IMR-90 (cell line): ENCODE measurements around the gene IL24. TPM values are rescaled to one million over a fixed set of nuclear protein-coding genes. Genes with fewer than 3 reads are reported as not detected.

Experiments
- ATAC-seq: fragments of 200-7000 bp; cut with Tn5 transposase; 2 replicates; pipeline ENCODE4 v1.9.1; 2020; ENCODE audit warnings: low read depth, mild to moderate bottlenecking, moderate library complexity
- BruUV-seq: library from RNA; stranded (reverse); fragments of 400-500 nt; replicated peaks from 2 replicates; lab custom pipeline; 2021; lab: Mats Ljungman, UMichigan
- CTCF ChIA-PET: fragments of 300-600 bp; formaldehyde crosslinking; extraction: SDS; loops from one replicate; lab custom pipeline; 2021; ENCODE audit warnings: antibody characterized with exemption; lab: Yijun Ruan, JAX
- POLR2A ChIA-PET: fragments of 300-600 bp; sonication (Branson Sonifier 250); formaldehyde crosslinking; loops from one replicate; lab custom pipeline; 2022; ENCODE audit warnings: antibody characterized with exemption; ENCODE audit not compliant: unreplicated experiment; lab: Charles Lee
- DNase-seq: peaks from one replicate; pipeline ENCODE4 v3.0.0; 2013
- H2AFZ ChIP-seq: replicated peaks from 2 replicates; pipeline ENCODE3; 2013; ENCODE audit warnings: low read length, mild to moderate bottlenecking; ENCODE audit not compliant: poor library complexity
- H2AK5ac ChIP-seq: 2 replicates; pipeline ENCODE4 v1.6.1; 2013; ENCODE audit warnings: low read depth, low read length, inconsistent platforms
- H2AK9ac ChIP-seq: replicated peaks from 2 replicates; pipeline ENCODE3; 2013; ENCODE audit warnings: mild to moderate bottlenecking, low read depth, low read length, moderate library complexity; ENCODE audit not compliant: poor library complexity
- H2BK120ac ChIP-seq: 2 replicates; pipeline ENCODE4 v1.6.1; 2013; ENCODE audit warnings: low read depth, low read length, inconsistent platforms
- H2BK15ac ChIP-seq: 3 replicates; pipeline ENCODE4 v1.6.1; 2013; ENCODE audit warnings: low read depth, low read length, inconsistent platforms
- H2BK20ac ChIP-seq: 2 replicates; pipeline ENCODE4 v1.6.1; 2013; ENCODE audit warnings: low read depth, mild to moderate bottlenecking, inconsistent platforms, low read length, moderate library complexity
- H2BK5ac ChIP-seq: 2 replicates; pipeline ENCODE4 v1.6.1; 2013; ENCODE audit warnings: mild to moderate bottlenecking, low read depth, low read length, inconsistent platforms; ENCODE audit not compliant: poor library complexity, severe bottlenecking
- H3K14ac ChIP-seq: replicated peaks from 2 replicates; pipeline ENCODE4 v1.6.1; 2013; ENCODE audit warnings: low read depth, low read length, inconsistent platforms
- H3K18ac ChIP-seq: 2 replicates; pipeline ENCODE4 v1.6.1; 2013; ENCODE audit warnings: low read depth, low read length, control low read depth
- H3K23ac ChIP-seq: 2 replicates; pipeline ENCODE4 v1.6.1; 2013; ENCODE audit warnings: low read depth, low read length, inconsistent platforms
- H3K27ac ChIP-seq: 2 replicates; pipeline ENCODE4 v1.5.1; 2013; ENCODE audit warnings: mild to moderate bottlenecking, control low read depth, low read length; ENCODE audit not compliant: insufficient read depth
- H3K27me3 ChIP-seq: 2 replicates; pipeline ENCODE4 v1.6.1; 2013; ENCODE audit warnings: low read length; ENCODE audit not compliant: control insufficient read depth, insufficient read depth
- H3K36me3 ChIP-seq: 2 replicates; pipeline ENCODE4 v1.6.1; 2013; ENCODE audit warnings: low read length, mixed read lengths; ENCODE audit not compliant: control insufficient read depth, insufficient read depth
- H3K4ac ChIP-seq: 2 replicates; pipeline ENCODE4 v1.6.1; 2013; ENCODE audit warnings: low read depth, low read length, inconsistent platforms
- H3K4me1 ChIP-seq: 2 replicates; pipeline ENCODE4 v1.6.1; 2013; ENCODE audit warnings: low read length, mixed read lengths; ENCODE audit not compliant: control insufficient read depth, insufficient read depth
- H3K4me2 ChIP-seq: 2 replicates; pipeline ENCODE4 v1.6.1; 2013; ENCODE audit warnings: low read depth, mild to moderate bottlenecking, control low read depth, low read length, moderate library complexity
- H3K4me3 ChIP-seq: 2 replicates; pipeline ENCODE4 v1.5.1; 2013; ENCODE audit warnings: low read depth, mild to moderate bottlenecking, control low read depth, low read length, moderate library complexity; ENCODE audit not compliant: insufficient read depth
- H3K56ac ChIP-seq: 2 replicates; pipeline ENCODE4 v1.6.1; 2013; ENCODE audit warnings: low read length, inconsistent platforms; ENCODE audit not compliant: insufficient read depth; ENCODE audit errors: extremely low read depth
- H3K79me1 ChIP-seq, 2 experiments: 2 replicates each; pipeline ENCODE4 v1.6.1; 2013; ENCODE audit warnings: low read length in 2 of 2, inconsistent platforms in 1 of 2, low read depth in 1 of 2
- H3K9ac ChIP-seq: 2 replicates; pipeline ENCODE4 v1.6.1; 2013; ENCODE audit warnings: low read depth, low read length, control low read depth
- H3K9me1 ChIP-seq: 2 replicates; pipeline ENCODE4 v1.6.1; 2013; ENCODE audit warnings: low read length, inconsistent platforms; ENCODE audit not compliant: insufficient read depth
- H3K9me3 ChIP-seq: 2 replicates; pipeline ENCODE4 v1.6.1; 2013; ENCODE audit warnings: low read length; ENCODE audit not compliant: control insufficient read depth, insufficient read depth
- H4K20me1 ChIP-seq: 2 replicates; pipeline ENCODE4 v1.6.1; 2013; ENCODE audit warnings: low read length, inconsistent platforms; ENCODE audit not compliant: insufficient read depth
- H4K5ac ChIP-seq: 2 replicates; pipeline ENCODE4 v1.6.1; 2013; ENCODE audit warnings: mild to moderate bottlenecking, low read depth, low read length, control low read depth
- H4K8ac ChIP-seq, 2 experiments: 2 replicates each; pipeline ENCODE4 v1.6.1; 2013; ENCODE audit warnings: low read depth in 2 of 2, low read length in 2 of 2, control low read depth in 1 of 2, inconsistent platforms in 1 of 2
- H4K91ac ChIP-seq: 2 replicates; pipeline ENCODE4 v1.6.1; 2013; ENCODE audit warnings: low read depth, low read length, inconsistent platforms; ENCODE audit not compliant: insufficient read depth
- BHLHE40 ChIP-seq: fragments of 150-350 bp; IDR thresholded peaks from 2 replicates; pipeline ENCODE4 v1.6.1; 2016; ENCODE audit warnings: mild to moderate bottlenecking, low read depth, low read length
- CEBPB ChIP-seq: IDR thresholded peaks from 2 replicates; pipeline ENCODE4 v1.6.1; 2012; ENCODE audit warnings: low read depth, low read length, improper control_type of control experiment
- CHD1 ChIP-seq: IDR thresholded peaks from 2 replicates; pipeline ENCODE4 v1.6.1; 2012; ENCODE audit warnings: low read depth, low read length, improper control_type of control experiment
- FOS ChIP-seq: fragments of 150-350 bp; IDR thresholded peaks from 2 replicates; pipeline ENCODE4 v1.6.1; 2016; ENCODE audit warnings: low read depth, low read length
- MAFK ChIP-seq: IDR thresholded peaks from 2 replicates; pipeline ENCODE4 v1.6.1; 2012; ENCODE audit warnings: low read depth, low read length, improper control_type of control experiment
- MAZ ChIP-seq: IDR thresholded peaks from 2 replicates; pipeline ENCODE4 v1.6.1; 2012; ENCODE audit warnings: low read depth, mild to moderate bottlenecking, low read length, improper control_type of control experiment, moderate library complexity, borderline replicate concordance
- MXI1 ChIP-seq: IDR thresholded peaks from 2 replicates; pipeline ENCODE4 v1.6.1; 2012; ENCODE audit warnings: low read depth, mild to moderate bottlenecking, low read length, moderate library complexity, borderline replicate concordance
- NFE2L2 ChIP-seq: fragments of 150-350 bp; IDR thresholded peaks from 2 replicates; pipeline ENCODE4 v1.6.1; 2016; ENCODE audit warnings: low read depth, mild to moderate bottlenecking, low read length
- POLR2A ChIP-seq: IDR thresholded peaks from 2 replicates; pipeline ENCODE4 v1.6.1; 2012; ENCODE audit warnings: mild to moderate bottlenecking, low read depth, low read length
- RAD21 ChIP-seq: IDR thresholded peaks from 2 replicates; pipeline ENCODE4 v1.6.1; 2012; ENCODE audit warnings: low read length, improper control_type of control experiment
- RCOR1 ChIP-seq: IDR thresholded peaks from 2 replicates; pipeline ENCODE4 v1.6.1; 2012; ENCODE audit warnings: mild to moderate bottlenecking, low read length, improper control_type of control experiment; ENCODE audit not compliant: insufficient replicate concordance
- SMC3 ChIP-seq: fragments of 150-350 bp; IDR thresholded peaks from 2 replicates; pipeline ENCODE4 v1.6.1; 2016; ENCODE audit warnings: low read depth, mild to moderate bottlenecking, antibody characterized with exemption, low read length, moderate library complexity
- WGBS, 2 experiments: methylation state at CpG; one replicate each; pipeline versions ENCODE4 v1.1.5 to v1.1.7; 2013; ENCODE audit warnings: missing lambda C conversion rate in 2 of 2; ENCODE audit not compliant: insufficient read length in 1 of 2; ENCODE audit errors: extremely low coverage in 2 of 2; 5-methylcytosine and 5-hydroxymethylcytosine counted together
- dilution Hi-C: fragments of 300-500 bp; cut with HindIII; formaldehyde crosslinking; loops from one replicate; pipeline ENCODE4 v1.14.3; 2018; ENCODE audit warnings: low sequenced_read_pairs; ENCODE audit not compliant: unreplicated experiment
- in situ Hi-C: fragments of 300-500 bp; cut with MboI; formaldehyde crosslinking; loops from 3 replicates; pipeline ENCODE4 v1.14.3; 2019; ENCODE audit warnings: low sequenced_read_pairs, inconsistent platforms, mixed read lengths
- intact Hi-C: fragments of 100-400 bp; cut with micrococcal nuclease; formaldehyde crosslinking; loops from 2 replicates; pipeline ENCODE4 v1.10.0; 2022
- polyA plus RNA-seq, 3 experiments: library from polyadenylated mRNA; depleted of rRNA; stranded (reverse); fragments of >200 nt; gene quantifications; 2 replicates each; pipeline ENCODE4 v1.2.3, GENCODE V29; 2012; ENCODE audit warnings: low replicate concordance in 1 of 3
- total RNA-seq: library from RNA; depleted of rRNA; stranded (reverse); fragments of >200 nt; gene quantifications from 2 replicates; pipeline ENCODE4 v1.2.3, GENCODE V29; 2012
- TF ChIP-seq, protein P1 (sequence below): fragments of 150-350 bp; IDR thresholded peaks from 2 replicates; pipeline ENCODE4 v1.6.1; 2017; ENCODE audit warnings: mild to moderate bottlenecking, antibody characterized with exemption, low read length, low read depth
- TF ChIP-seq, protein P2 (sequence below): fragments of 150-350 bp; IDR thresholded peaks from 2 replicates; pipeline ENCODE4 v1.6.1; 2016; ENCODE audit warnings: low read depth, mild to moderate bottlenecking, low read length, moderate library complexity, borderline replicate concordance

Gene IL24
- total and polyA plus RNA-seq, 2 of the 4 experiments (the other 2 are of a cell fraction), result 0.12 to 0.18 TPM

DNA sequence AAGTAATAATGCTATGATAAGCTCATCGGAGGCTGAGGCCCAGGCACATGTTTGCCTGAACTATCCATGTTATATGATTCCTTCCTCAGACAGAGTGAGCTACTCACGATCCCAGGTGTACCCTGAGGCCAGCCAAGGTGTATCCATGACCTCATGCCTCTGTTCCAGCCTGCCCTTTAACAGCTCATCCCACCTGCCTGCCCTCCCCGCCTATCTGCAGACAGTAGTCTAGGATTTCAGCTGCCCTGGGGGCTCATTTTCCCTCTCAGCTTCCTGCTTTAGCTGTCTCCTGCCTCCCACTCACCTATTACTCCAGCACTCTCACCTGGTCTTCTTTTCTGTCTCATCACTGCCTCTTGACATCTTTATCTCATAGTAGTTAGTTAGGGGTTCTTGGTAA lies 1.9 kb upstream of the IL24 start:
- H4K91ac ChIP-seq, result peak overlapping the region; percentile 82
- no peak overlapping the region for H3K4me3 ChIP-seq
- no peaks in the 10 kb centered on the region for H3K9me3 ChIP-seq
- H2AK5ac ChIP-seq, result peak overlapping the region; percentile 97
- peaks cover 0 to 23% of the 10 kb centered on the region in 2 experiments; a peak in 1 of 4 replicates for H3K79me1 ChIP-seq
- H4K8ac ChIP-seq, result peak overlapping the region; percentile 43 to 88; a peak in 3 of 4 replicates
- H3K4me1 ChIP-seq, result peaks cover 41% of the 10 kb centered on the region
- no peaks in the 10 kb centered on the region for H3K36me3 ChIP-seq
- ATAC-seq (no peak), DNase-seq (no peak)
- TF ChIP-seq, protein P1, sequence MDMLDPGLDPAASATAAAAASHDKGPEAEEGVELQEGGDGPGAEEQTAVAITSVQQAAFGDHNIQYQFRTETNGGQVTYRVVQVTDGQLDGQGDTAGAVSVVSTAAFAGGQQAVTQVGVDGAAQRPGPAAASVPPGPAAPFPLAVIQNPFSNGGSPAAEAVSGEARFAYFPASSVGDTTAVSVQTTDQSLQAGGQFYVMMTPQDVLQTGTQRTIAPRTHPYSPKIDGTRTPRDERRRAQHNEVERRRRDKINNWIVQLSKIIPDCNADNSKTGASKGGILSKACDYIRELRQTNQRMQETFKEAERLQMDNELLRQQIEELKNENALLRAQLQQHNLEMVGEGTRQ, result no peak
- TF ChIP-seq CEBPB (no peak), RCOR1 (no peak), RAD21 (no peak), CHD1 (no peak), BHLHE40 (no peak), SMC3 (no peak), POLR2A (no peak), MAZ (no peak), MAFK (no peak), NFE2L2 (no peak), FOS (no peak), MXI1 (no peak)
- TF ChIP-seq, protein P2, sequence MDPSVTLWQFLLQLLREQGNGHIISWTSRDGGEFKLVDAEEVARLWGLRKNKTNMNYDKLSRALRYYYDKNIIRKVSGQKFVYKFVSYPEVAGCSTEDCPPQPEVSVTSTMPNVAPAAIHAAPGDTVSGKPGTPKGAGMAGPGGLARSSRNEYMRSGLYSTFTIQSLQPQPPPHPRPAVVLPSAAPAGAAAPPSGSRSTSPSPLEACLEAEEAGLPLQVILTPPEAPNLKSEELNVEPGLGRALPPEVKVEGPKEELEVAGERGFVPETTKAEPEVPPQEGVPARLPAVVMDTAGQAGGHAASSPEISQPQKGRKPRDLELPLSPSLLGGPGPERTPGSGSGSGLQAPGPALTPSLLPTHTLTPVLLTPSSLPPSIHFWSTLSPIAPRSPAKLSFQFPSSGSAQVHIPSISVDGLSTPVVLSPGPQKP, result no peak
- dilution Hi-C loops (no loop called here), in situ Hi-C loops (no loop called here), intact Hi-C loops (no loop called here)
- peak overlapping the region; percentile 36 for H2AFZ ChIP-seq
- H2BK5ac ChIP-seq, result peak overlapping the region; percentile 75
- H3K4ac ChIP-seq, result peak overlapping the region; percentile 89
- H4K5ac ChIP-seq, result peak overlapping the region; percentile 41
- no peak overlapping the region for H3K9ac ChIP-seq
- WGBS, 2 experiments, result 100% methylated on average over 2 of the region's 3 CpGs; no CpG with 5 or more reads in 1 of the 2 experiments
- peaks cover 41% of the 10 kb centered on the region for H3K9me1 ChIP-seq
- peak overlapping the region; percentile 88 for H2BK120ac ChIP-seq
- no peak overlapping the region for H3K56ac ChIP-seq
- H2BK20ac ChIP-seq, result peak overlapping the region; percentile 40
- H3K23ac ChIP-seq, result peak overlapping the region; percentile 42; the same call in 1 of the 2 replicates
- BruUV-seq, result no TSS peak
- H3K18ac ChIP-seq, result peak overlapping the region; percentile 87
- H2AK9ac ChIP-seq, result peak overlapping the region; percentile 65
- peak overlapping the region; percentile 95; the same call in 2 of the 3 replicates for H2BK15ac ChIP-seq
- no peaks in the 10 kb centered on the region for H3K27me3 ChIP-seq
- no peaks in the 10 kb centered on the region for H4K20me1 ChIP-seq
- CTCF ChIA-PET, result interaction anchor here (0.6 to 1.5 kb wide), 2 partner anchors 16 to 25 kb away, joined by 4 read pairs; no protein-coding TSS in a partner anchor
- POLR2A ChIA-PET, result interaction anchor here (0.8 kb wide), 1 partner anchor 13 kb away, joined by 3 read pairs; no protein-coding TSS in a partner anchor
- H3K27ac ChIP-seq, result peak overlapping the region; percentile 20; the same call in 1 of the 2 replicates
- peak overlapping the region; percentile 24 for H3K4me2 ChIP-seq
- peak overlapping the region; percentile 81 for H3K14ac ChIP-seq
